Esophagus muscularis mucosa (tissue), 3 donors: ENCODE results near the gene CENPP.

ENCODE experiments used
- CTCF ChIP-seq, 3 experiments: fragments of 200-600 bp in 2 of 3; fragments of 450-650 bp in 1 of 3; sonication (generic) in 2 of 3; IDR thresholded peaks; one replicate each; pipeline ENCODE4 v1.5.1; 2017 to 2019; ENCODE audit warnings: antibody characterized with exemption in 3 of 3, mild to moderate bottlenecking in 2 of 3, moderate library complexity in 1 of 3
- POLR2A ChIP-seq: fragments of 450-650 bp; IDR thresholded peaks from one replicate; pipeline ENCODE4 v1.6.1; 2017; ENCODE audit warnings: antibody characterized with exemption, moderate library complexity, mild to moderate bottlenecking, low read depth

- no peak for TF ChIP-seq CTCF (IDR thresholded peaks at IDR 0.05)
- TF ChIP-seq POLR2A, result no peak
Measured at GRCh38 chr9:92467511-92467910, 141.8 kb downstream of the CENPP start.
